ENCODE data around the gene HSPB1. TPM values are rescaled to one million over a fixed set of nuclear protein-coding genes. Genes with fewer than 3 reads are reported as not detected.

HSPB1 gene
- total and polyA plus RNA-seq, 2 experiments from 2014 or later = 48.1 to 437 TPM

- TF ChIP-seq ZNF331 (CRISPR knock-in tag; IDR thresholded peaks at IDR 0.05; ENCODE audit: low read depth) (no peak), ZNF462 (CRISPR knock-in tag; IDR thresholded peaks at IDR 0.05) (no peak), STAT1 (IDR thresholded peaks at IDR 0.05; ENCODE audit: unreplicated experiment) (no peak), NANOG (IDR thresholded peaks at IDR 0.05; ENCODE audit: borderline replicate concordance) (no peak), EZH2 (IDR thresholded peaks at IDR 0.05; ENCODE audit: low read depth, unreplicated experiment) (no peak), ZNF114 (CRISPR knock-in tag; IDR thresholded peaks at IDR 0.05) (no peak), REST (IDR thresholded peaks at IDR 0.05; ENCODE audit: unreplicated experiment) (no peak), CREB1 (CRISPR knock-in tag; IDR thresholded peaks at IDR 0.05; ENCODE audit: low read depth) (no peak), ETS1 (IDR thresholded peaks at IDR 0.05) (no peak), JUNB (IDR thresholded peaks at IDR 0.05; ENCODE audit: unreplicated experiment) (no peak), EZH2phosphoT487 (IDR thresholded peaks at IDR 0.05; ENCODE audit: unreplicated experiment) (no peak), CTCF (conservative IDR thresholded peaks at IDR 0.05; ENCODE audit: low read depth in 2 of 2) (no peak), POLR2AphosphoS5 (IDR thresholded peaks at IDR 0.05; ENCODE audit: low read depth) (no peak)
- Histone ChIP-seq H3K4me3 (no peak overlapping the region), H3F3A (replicated peaks; ENCODE audit: low read depth) (peaks cover 12% of the 10 kb centered on the region; the same call in 1 of the 2 replicates), H3K27me3 (ENCODE audit: insufficient read depth) (peaks cover 3% of the 10 kb centered on the region; the same call in 1 of the 2 replicates), H3K9me2 (ENCODE audit: insufficient read depth) (no peaks in the 10 kb centered on the region), H2AFZ (no peak overlapping the region), H4K20me1 (replicated peaks; ENCODE audit: insufficient read depth) (no peaks in the 10 kb centered on the region), H3K4me2 (no peak overlapping the region), H3K36me3 (ENCODE audit: insufficient read depth) (no peaks in the 10 kb centered on the region), H3K27ac (ENCODE audit: low read depth) (no peak overlapping the region), H3K79me2 (replicated peaks; ENCODE audit: insufficient read depth) (no peaks in the 10 kb centered on the region), H3K4me1 (ENCODE audit: insufficient read depth) (peaks cover 27% of the 10 kb centered on the region)
- Mint-ChIP-seq H3K27me3 (ENCODE audit: insufficient read depth, low read depth, poor library complexity) (peaks cover 8% of the 10 kb centered on the region), H3K4me1 (peaks cover 30% of the 10 kb centered on the region), H3K27ac (peak overlapping the region; percentile 53), H3K4me3 (no peak overlapping the region), H3K36me3 (ENCODE audit: low read depth) (peaks cover 12% of the 10 kb centered on the region), H3K9me3 (no peaks in the 10 kb centered on the region)
- DNase-seq (ENCODE audit: low spot score) = no peak
- ATAC-seq = no peak
Observed at GRCh38 chr7:76254781-76255180, 47.7 kb upstream of the HSPB1 start.
